Globus pallidus (tissue), 1 donor: Measurements from ENCODE around the gene INA.
"Not testable (repeated sequence)": the region's sequence is repeated elsewhere in the genome, so short reads cannot be mapped to it uniquely, and the experiment has no call there.

Experiments used
- DNase-seq: peaks from one replicate; pipeline ENCODE4 v3.0.0-alpha.2; 2015; ENCODE audit warnings: low spot score

The INA gene

GRCh38 chr10:103276896-103277712, at the start of gene INA:
INA (plus strand) TSS chr10:103277138; CDS start chr10:103277212, 74 bp downstream.
- DNase-seq = no peak

- no peak for DNase-seq
These were observed 49.5 kb upstream of the INA start for GRCh38 chr10:103227416-103227815.

GRCh38 chr10:103231047-103231551, 45.8 kb upstream of the INA start:
- no peak for DNase-seq

GRCh38 chr10:103232131-103232673, 44.7 kb upstream of the INA start:
- DNase-seq = no peak

- DNase-seq = no peak
These were observed 44.0 kb upstream of the INA start for GRCh38 chr10:103232772-103233488.

- no peak for DNase-seq
These were observed 41.2 kb upstream of the INA start for GRCh38 chr10:103235775-103236174.

GRCh38 chr10:103238506-103239252, 38.3 kb upstream of the INA start:
- DNase-seq = no peak

GRCh38 chr10:103241262-103242011, 35.5 kb upstream of the INA start:
- peak; percentile 18 for DNase-seq

- DNase-seq = peak; percentile 83
These were observed 32.2 kb upstream of the INA start for GRCh38 chr10:103244666-103245271.

GRCh38 chr10:103245587-103245986, 31.4 kb upstream of the INA start, which contains the start of gene RPEL1:
RPEL1 (plus strand) TSS chr10:103245887; CDS start chr10:103245997, 110 bp downstream.
- not testable (repeated sequence) for DNase-seq

- no peak for DNase-seq
These were observed 30.6 kb upstream of the INA start for GRCh38 chr10:103246324-103246723.

- DNase-seq = no peak
These were observed 22.8 kb upstream of the INA start for GRCh38 chr10:103254113-103254512.

- DNase-seq = no peak
These were observed 22.2 kb upstream of the INA start for GRCh38 chr10:103254538-103255325.

- no peak for DNase-seq
These were observed 20.3 kb upstream of the INA start for GRCh38 chr10:103256613-103257012.

- no peak for DNase-seq
These were observed 19.1 kb upstream of the INA start for GRCh38 chr10:103257812-103258211.

- not testable (repeated sequence) for DNase-seq
These were observed 18.0 kb upstream of the INA start for GRCh38 chr10:103258928-103259327.

GRCh38 chr10:103259989-103260388, 16.9 kb upstream of the INA start:
- no peak for DNase-seq

- DNase-seq = no peak
These were observed 14.7 kb upstream of the INA start for GRCh38 chr10:103262229-103262628.

- peak; percentile 35 for DNase-seq
These were observed 11.1 kb upstream of the INA start for GRCh38 chr10:103265717-103266329.
